Liver (tissue), 3 donors: Measurements from ENCODE around the gene CNTLN.

Source experiments
- RAD21 ChIP-seq, 2 donors: IDR thresholded peaks; 2 replicates each; pipeline ENCODE4 v1.6.1; 2016; ENCODE audit warnings: antibody characterized with exemption in 2 of 2, mild to moderate bottlenecking in 2 of 2
- TF ChIP-seq, protein P1 (sequence below): fragments of 150-350 bp; IDR thresholded peaks from 2 replicates; pipeline ENCODE4 v1.5.1; 2017; ENCODE audit warnings: improper control_type of control experiment, low read depth, low read length; ENCODE audit not compliant: missing input control
- TF ChIP-seq, protein P2 (sequence below): IDR thresholded peaks from 2 replicates; pipeline ENCODE4 v1.6.1; 2016; ENCODE audit warnings: antibody characterized with exemption
- donor health status: healthy.
- donor health status: healthy.

DNA sequence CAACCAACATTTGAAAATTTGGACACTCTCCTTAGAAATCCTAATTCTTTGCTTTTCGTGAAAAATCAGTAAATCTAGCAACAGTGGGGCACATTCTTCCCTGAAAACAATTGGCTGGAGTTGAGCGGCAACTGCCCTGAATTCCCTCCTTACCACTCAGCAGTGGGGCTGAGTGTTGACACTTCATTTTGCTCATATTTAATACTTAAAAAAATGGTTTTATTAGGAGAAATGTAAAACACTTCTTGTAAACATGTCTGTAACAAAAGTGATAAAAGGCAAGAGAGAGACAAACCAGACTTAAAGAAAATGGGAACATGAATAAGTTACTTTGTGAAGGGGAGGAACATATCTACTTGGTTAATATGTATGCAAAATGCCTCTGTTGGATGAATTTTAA lies 193.5 kb downstream of the CNTLN start:
- TF ChIP-seq, protein P1, sequence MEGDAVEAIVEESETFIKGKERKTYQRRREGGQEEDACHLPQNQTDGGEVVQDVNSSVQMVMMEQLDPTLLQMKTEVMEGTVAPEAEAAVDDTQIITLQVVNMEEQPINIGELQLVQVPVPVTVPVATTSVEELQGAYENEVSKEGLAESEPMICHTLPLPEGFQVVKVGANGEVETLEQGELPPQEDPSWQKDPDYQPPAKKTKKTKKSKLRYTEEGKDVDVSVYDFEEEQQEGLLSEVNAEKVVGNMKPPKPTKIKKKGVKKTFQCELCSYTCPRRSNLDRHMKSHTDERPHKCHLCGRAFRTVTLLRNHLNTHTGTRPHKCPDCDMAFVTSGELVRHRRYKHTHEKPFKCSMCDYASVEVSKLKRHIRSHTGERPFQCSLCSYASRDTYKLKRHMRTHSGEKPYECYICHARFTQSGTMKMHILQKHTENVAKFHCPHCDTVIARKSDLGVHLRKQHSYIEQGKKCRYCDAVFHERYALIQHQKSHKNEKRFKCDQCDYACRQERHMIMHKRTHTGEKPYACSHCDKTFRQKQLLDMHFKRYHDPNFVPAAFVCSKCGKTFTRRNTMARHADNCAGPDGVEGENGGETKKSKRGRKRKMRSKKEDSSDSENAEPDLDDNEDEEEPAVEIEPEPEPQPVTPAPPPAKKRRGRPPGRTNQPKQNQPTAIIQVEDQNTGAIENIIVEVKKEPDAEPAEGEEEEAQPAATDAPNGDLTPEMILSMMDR, result no peak
- no peak for TF ChIP-seq RAD21 (IDR thresholded peaks at IDR 0.05)
- TF ChIP-seq, protein P2, sequence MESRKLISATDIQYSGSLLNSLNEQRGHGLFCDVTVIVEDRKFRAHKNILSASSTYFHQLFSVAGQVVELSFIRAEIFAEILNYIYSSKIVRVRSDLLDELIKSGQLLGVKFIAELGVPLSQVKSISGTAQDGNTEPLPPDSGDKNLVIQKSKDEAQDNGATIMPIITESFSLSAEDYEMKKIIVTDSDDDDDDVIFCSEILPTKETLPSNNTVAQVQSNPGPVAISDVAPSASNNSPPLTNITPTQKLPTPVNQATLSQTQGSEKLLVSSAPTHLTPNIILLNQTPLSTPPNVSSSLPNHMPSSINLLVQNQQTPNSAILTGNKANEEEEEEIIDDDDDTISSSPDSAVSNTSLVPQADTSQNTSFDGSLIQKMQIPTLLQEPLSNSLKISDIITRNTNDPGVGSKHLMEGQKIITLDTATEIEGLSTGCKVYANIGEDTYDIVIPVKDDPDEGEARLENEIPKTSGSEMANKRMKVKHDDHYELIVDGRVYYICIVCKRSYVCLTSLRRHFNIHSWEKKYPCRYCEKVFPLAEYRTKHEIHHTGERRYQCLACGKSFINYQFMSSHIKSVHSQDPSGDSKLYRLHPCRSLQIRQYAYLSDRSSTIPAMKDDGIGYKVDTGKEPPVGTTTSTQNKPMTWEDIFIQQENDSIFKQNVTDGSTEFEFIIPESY, result no peak
